ENCODE data around the gene MXRA8.

MXRA8 gene

GRCh38 chr1:1331068-1331965 lies 27.0 kb downstream of the MXRA8 start, which contains the start of gene TAS1R3:
Gene TAS1R3, plus strand, starts transcription at chr1:1331280. Its CDS starts 66 bp downstream, at chr1:1331346.
- 88% methylated on average over 41 of the region's 41 CpGs for WGBS
- Histone ChIP-seq H3K9ac (ENCODE audit: low read length) (peak within 1 kb of the TSS; percentile 65), H3K4ac (ENCODE audit: low read depth in 1 of 2, low read length in 2 of 2) (no peak within 1 kb of the TSS), H3K79me1 (replicated peaks; ENCODE audit: low read length, poor library complexity, severe bottlenecking) (peaks cover 14% of the 10 kb centered on the region), H2BK12ac (ENCODE audit: low read length in 2 of 2) (peak within 1 kb of the TSS in 1 of 2 experiments; percentile 8), H2AK5ac (ENCODE audit: low read length, severe bottlenecking) (no peak within 1 kb of the TSS), H3K36me3 (ENCODE audit: control insufficient read depth in 1 of 2, insufficient read depth in 2 of 2, low read depth in 1 of 2, low read length in 2 of 2) (peaks cover 12 to 88% of the 10 kb centered on the region in 2 experiments), H3K27ac (ENCODE audit: low read length, poor library complexity, severe bottlenecking) (no peak within 1 kb of the TSS), H3K14ac (ENCODE audit: low read length in 2 of 2) (no peak within 1 kb of the TSS), H3K27me3 (ENCODE audit: control insufficient read depth in 1 of 2, insufficient read depth in 1 of 2, low read length in 2 of 2) (no peaks in the 10 kb centered on the region), H4K8ac (ENCODE audit: low read length) (peak within 1 kb of the TSS; percentile 32), H3K9me3 (ENCODE audit: control insufficient read depth, low read length) (no peaks in the 10 kb centered on the region), H2BK120ac (ENCODE audit: low read depth, low read length) (no peak within 1 kb of the TSS), H4K91ac (ENCODE audit: low read length) (peak within 1 kb of the TSS; percentile 18), H2BK15ac (ENCODE audit: low read depth, poor library complexity, severe bottlenecking) (no peak within 1 kb of the TSS), H3K4me2 (ENCODE audit: low read length, poor library complexity, severe bottlenecking) (peak within 1 kb of the TSS; percentile 6), H3K23ac (ENCODE audit: low read length in 2 of 2) (no peak within 1 kb of the TSS), H3K4me1 (ENCODE audit: control insufficient read depth, insufficient read depth, low read depth, low read length) (peaks cover 37% of the 10 kb centered on the region), H2AFZ (ENCODE audit: low read depth, low read length) (no peak within 1 kb of the TSS), H2BK5ac (ENCODE audit: low read depth, low read length, poor library complexity, severe bottlenecking) (no peak within 1 kb of the TSS), H3K18ac (ENCODE audit: low read depth in 1 of 2, low read length in 2 of 2) (peak within 1 kb of the TSS in 1 of 2 experiments; percentile 28), H3K4me3 (ENCODE audit: insufficient read depth in 1 of 2, low read depth in 1 of 2, low read length in 2 of 2) (peak within 1 kb of the TSS in 1 of 2 experiments; percentile 30)
- DNase-seq, result no peak

GRCh38 chr1:1330366-1331067 lies 27.8 kb downstream of the MXRA8 start:
- Histone ChIP-seq H3K18ac (ENCODE audit: low read depth in 1 of 2, low read length in 2 of 2) (peak overlapping the region in 1 of 2 experiments; percentile 28), H4K8ac (ENCODE audit: low read length) (peak overlapping the region; percentile 32), H3K9me3 (ENCODE audit: control insufficient read depth, low read length) (no peaks in the 10 kb centered on the region), H3K14ac (ENCODE audit: low read length in 2 of 2) (no peak overlapping the region), H2BK15ac (ENCODE audit: low read depth, poor library complexity, severe bottlenecking) (no peak overlapping the region), H3K79me1 (replicated peaks; ENCODE audit: low read length, poor library complexity, severe bottlenecking) (peaks cover 13% of the 10 kb centered on the region), H2BK12ac (ENCODE audit: low read length in 2 of 2) (no peak overlapping the region), H2AK5ac (ENCODE audit: low read length, severe bottlenecking) (no peak overlapping the region), H3K4me1 (ENCODE audit: control insufficient read depth, insufficient read depth, low read depth, low read length) (peaks cover 44% of the 10 kb centered on the region), H3K4ac (ENCODE audit: low read depth in 1 of 2, low read length in 2 of 2) (no peak overlapping the region), H3K9ac (ENCODE audit: low read length) (peak overlapping the region; percentile 65), H3K23ac (ENCODE audit: low read length in 2 of 2) (no peak overlapping the region), H3K27ac (ENCODE audit: low read length, poor library complexity, severe bottlenecking) (no peak overlapping the region), H2AFZ (ENCODE audit: low read depth, low read length) (no peak overlapping the region), H2BK120ac (ENCODE audit: low read depth, low read length) (no peak overlapping the region), H4K91ac (ENCODE audit: low read length) (peak overlapping the region; percentile 18), H3K36me3 (ENCODE audit: control insufficient read depth in 1 of 2, insufficient read depth in 2 of 2, low read depth in 1 of 2, low read length in 2 of 2) (peaks cover 12 to 84% of the 10 kb centered on the region in 2 experiments), H3K27me3 (ENCODE audit: control insufficient read depth in 1 of 2, insufficient read depth in 1 of 2, low read length in 2 of 2) (no peaks in the 10 kb centered on the region), H3K4me3 (ENCODE audit: insufficient read depth in 1 of 2, low read depth in 1 of 2, low read length in 2 of 2) (no peak overlapping the region), H3K4me2 (ENCODE audit: low read length, poor library complexity, severe bottlenecking) (peak overlapping the region; percentile 6), H2BK5ac (ENCODE audit: low read depth, low read length, poor library complexity, severe bottlenecking) (no peak overlapping the region)
- 87% methylated on average over 15 of the region's 15 CpGs for WGBS
- DNase-seq, result no peak

GRCh38 chr1:1329304-1330210 lies 28.8 kb downstream of the MXRA8 start:
- no peak overlapping the region for H3K4ac ChIP-seq (ENCODE audit: low read depth in 1 of 2, low read length in 2 of 2)
- no peak overlapping the region for H3K27ac ChIP-seq (ENCODE audit: low read length, poor library complexity, severe bottlenecking)
- no peak overlapping the region for H2BK5ac ChIP-seq (ENCODE audit: low read depth, low read length, poor library complexity, severe bottlenecking)
- H2BK15ac ChIP-seq (ENCODE audit: low read depth, poor library complexity, severe bottlenecking), result no peak overlapping the region
- H3K27me3 ChIP-seq (ENCODE audit: control insufficient read depth in 1 of 2, insufficient read depth in 1 of 2, low read length in 2 of 2), result no peaks in the 10 kb centered on the region
- H3K4me2 ChIP-seq (ENCODE audit: low read length, poor library complexity, severe bottlenecking), result no peak overlapping the region
- no peaks in the 10 kb centered on the region for H3K9me3 ChIP-seq (ENCODE audit: control insufficient read depth, low read length)
- H4K91ac ChIP-seq (ENCODE audit: low read length), result peak overlapping the region; percentile 83
- 96% methylated on average over 58 of the region's 58 CpGs for WGBS
- H3K14ac ChIP-seq (ENCODE audit: low read length in 2 of 2), result peak overlapping the region in 1 of 2 experiments; percentile 37
- peaks cover 51% of the 10 kb centered on the region for H3K4me1 ChIP-seq (ENCODE audit: control insufficient read depth, insufficient read depth, low read depth, low read length)
- H2AK5ac ChIP-seq (ENCODE audit: low read length, severe bottlenecking), result no peak overlapping the region
- H3K18ac ChIP-seq (ENCODE audit: low read depth in 1 of 2, low read length in 2 of 2), result no peak overlapping the region
- H3K23ac ChIP-seq (ENCODE audit: low read length in 2 of 2), result no peak overlapping the region
- DNase-seq, result no peak
- peaks cover 13% of the 10 kb centered on the region for H3K79me1 ChIP-seq (replicated peaks; ENCODE audit: low read length, poor library complexity, severe bottlenecking)
- H2BK120ac ChIP-seq (ENCODE audit: low read depth, low read length), result no peak overlapping the region
- peaks cover 12 to 74% of the 10 kb centered on the region in 2 experiments for H3K36me3 ChIP-seq (ENCODE audit: control insufficient read depth in 1 of 2, insufficient read depth in 2 of 2, low read depth in 1 of 2, low read length in 2 of 2)
- H3K4me3 ChIP-seq (ENCODE audit: insufficient read depth in 1 of 2, low read depth in 1 of 2, low read length in 2 of 2), result peak overlapping the region in 1 of 2 experiments; percentile 30
- H3K9ac ChIP-seq (ENCODE audit: low read length), result no peak overlapping the region
- no peak overlapping the region for H2AFZ ChIP-seq (ENCODE audit: low read depth, low read length)
- no peak overlapping the region for H2BK12ac ChIP-seq (ENCODE audit: low read length in 2 of 2)
- peak overlapping the region; percentile 24 for H4K8ac ChIP-seq (ENCODE audit: low read length)
